Thyroid gland (tissue), 4 donors: ENCODE data around the gene DOCK3. TPM values are rescaled to one million over a fixed set of nuclear protein-coding genes. Genes with fewer than 3 reads are reported as not detected.

Experiments
- DNase-seq, 2 donors: peaks; one replicate each; pipeline ENCODE4 v3.0.0-alpha.2; 2019
- H3K27ac ChIP-seq, 3 donors: fragments of 200-600 bp; sonication (generic); 1 replicate in 2 of 3; 2 replicates in 1 of 3; pipeline ENCODE4 v1.5.1; 2016 to 2019; ENCODE audit warnings: mild to moderate bottlenecking in 1 of 3, moderate library complexity in 1 of 3
- H3K27me3 ChIP-seq: fragments of 200-600 bp; sonication (generic); one replicate; pipeline ENCODE4 v1.5.1; 2019
- H3K36me3 ChIP-seq, 2 donors: fragments of 200-600 bp; sonication (generic); one replicate each; pipeline ENCODE4 v1.5.1; 2016 to 2019
- H3K4me1 ChIP-seq, 2 donors: fragments of 200-600 bp; sonication (generic); one replicate each; pipeline ENCODE4 v1.5.1; 2017 to 2019
- H3K4me3 ChIP-seq, 3 donors: fragments of 200-600 bp; sonication (generic); replicated peaks in 1 of 3; 1 replicate in 2 of 3; 2 replicates in 1 of 3; pipeline ENCODE4 v1.5.1; 2016; ENCODE audit warnings: mild to moderate bottlenecking in 1 of 3
- H3K9me3 ChIP-seq: fragments of 200-600 bp; sonication (generic); one replicate; pipeline ENCODE4 v1.5.1; 2017
- POLR2A ChIP-seq, 2 donors: fragments of 450-650 bp; IDR thresholded peaks; one replicate each; pipeline ENCODE4 v1.6.1; 2017; ENCODE audit warnings: antibody characterized with exemption in 2 of 2, mild to moderate bottlenecking in 2 of 2, moderate library complexity in 1 of 2
- WGBS, 2 donors: methylation state at CpG; one replicate each; pipeline ENCODE4 v1.1.5; 2017; 5-methylcytosine and 5-hydroxymethylcytosine counted together
- intact Hi-C: fragments of 100-400 bp; cut with DNase I; formaldehyde crosslinking; loops from one replicate; pipeline ENCODE4 v1.15.1; 2023
- total RNA-seq, 4 donors: library from RNA; depleted of rRNA; stranded (reverse); fragments of >200 nt; gene quantifications; one replicate each; pipeline ENCODE4 v1.2.3, GENCODE V29; 2016
- TF ChIP-seq, protein P1 (sequence below), 6 experiments: fragments of 200-600 bp in 3 of 6; fragments of 450-650 bp in 3 of 6; sonication (generic) in 3 of 6; IDR thresholded peaks; one replicate each; pipeline ENCODE4 v1.5.1; 2016 to 2019; ENCODE audit warnings: antibody characterized with exemption in 6 of 6, mild to moderate bottlenecking in 2 of 6, inconsistent platforms in 1 of 6, moderate library complexity in 1 of 6

The DOCK3 gene
- total RNA-seq, 4 donors from 2014 or later: 15.7 to 54.2 (median 21.1) TPM

DNA sequence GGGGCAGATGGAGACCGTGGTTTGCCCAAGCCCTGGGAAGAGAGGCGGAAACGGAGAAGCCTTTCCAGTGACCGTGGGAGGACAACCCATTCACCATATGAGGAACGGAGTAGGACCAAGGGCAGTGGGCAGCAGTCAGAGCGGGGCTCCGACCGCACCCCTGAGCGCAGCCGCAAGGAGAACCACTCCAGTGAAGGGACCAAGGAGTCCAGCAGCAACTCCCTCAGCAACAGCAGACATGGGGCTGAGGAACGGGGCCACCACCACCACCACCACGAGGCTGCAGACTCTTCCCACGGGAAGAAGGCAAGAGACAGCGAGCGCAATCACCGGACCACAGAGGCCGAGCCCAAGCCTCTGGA is 718.4 kb downstream of the DOCK3 start:
- peaks cover 42 to 55% of the 10 kb centered on the region in 2 donors for H3K36me3 ChIP-seq

DNA sequence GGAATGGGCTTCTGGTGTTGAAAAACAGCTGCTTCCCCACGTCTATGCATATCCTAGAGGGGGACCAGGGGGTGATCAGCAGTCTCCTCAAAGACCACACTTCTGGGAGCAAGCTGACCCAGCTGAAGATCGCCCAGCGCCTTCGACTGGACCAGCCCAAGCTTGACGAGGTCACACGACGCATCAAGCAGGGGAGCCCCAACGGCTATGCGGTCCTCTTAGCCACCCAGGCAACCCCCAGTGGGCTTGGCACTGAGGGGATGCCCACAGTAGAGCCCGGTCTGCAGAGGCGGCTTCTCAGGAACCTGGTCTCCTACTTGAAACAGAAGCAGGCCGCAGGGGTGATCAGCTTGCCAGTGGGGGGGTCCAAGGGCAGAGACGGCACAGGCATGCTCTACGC is 718.8 kb downstream of the DOCK3 start:
- Histone ChIP-seq H3K4me1 (peaks cover 29 to 62% of the 10 kb centered on the region in 2 donors), H3K36me3 (peaks cover 46 to 51% of the 10 kb centered on the region in 2 donors), H3K27ac (no peak overlapping the region), H3K27me3 (no peaks in the 10 kb centered on the region), H3K4me3 (no peak overlapping the region), H3K9me3 (no peaks in the 10 kb centered on the region)
- intact Hi-C loops: loop anchor here (5.0 kb wide), 2 partner anchors 104 to 279 kb away; partner anchors contain the start of gene TEX264
- WGBS, 2 donors: 94 to 97% methylated on average over 13 to 14 of the region's 14 CpGs
- TF ChIP-seq, protein P1, sequence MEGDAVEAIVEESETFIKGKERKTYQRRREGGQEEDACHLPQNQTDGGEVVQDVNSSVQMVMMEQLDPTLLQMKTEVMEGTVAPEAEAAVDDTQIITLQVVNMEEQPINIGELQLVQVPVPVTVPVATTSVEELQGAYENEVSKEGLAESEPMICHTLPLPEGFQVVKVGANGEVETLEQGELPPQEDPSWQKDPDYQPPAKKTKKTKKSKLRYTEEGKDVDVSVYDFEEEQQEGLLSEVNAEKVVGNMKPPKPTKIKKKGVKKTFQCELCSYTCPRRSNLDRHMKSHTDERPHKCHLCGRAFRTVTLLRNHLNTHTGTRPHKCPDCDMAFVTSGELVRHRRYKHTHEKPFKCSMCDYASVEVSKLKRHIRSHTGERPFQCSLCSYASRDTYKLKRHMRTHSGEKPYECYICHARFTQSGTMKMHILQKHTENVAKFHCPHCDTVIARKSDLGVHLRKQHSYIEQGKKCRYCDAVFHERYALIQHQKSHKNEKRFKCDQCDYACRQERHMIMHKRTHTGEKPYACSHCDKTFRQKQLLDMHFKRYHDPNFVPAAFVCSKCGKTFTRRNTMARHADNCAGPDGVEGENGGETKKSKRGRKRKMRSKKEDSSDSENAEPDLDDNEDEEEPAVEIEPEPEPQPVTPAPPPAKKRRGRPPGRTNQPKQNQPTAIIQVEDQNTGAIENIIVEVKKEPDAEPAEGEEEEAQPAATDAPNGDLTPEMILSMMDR (IDR thresholded peaks at IDR 0.05): no peak
- TF ChIP-seq POLR2A (IDR thresholded peaks at IDR 0.05): no peak
- no peak for DNase-seq

More for the DNA sequence above, 718.4 kb downstream of the DOCK3 start:
- Histone ChIP-seq H3K4me3 (no peak overlapping the region), H3K9me3 (no peaks in the 10 kb centered on the region), H3K27ac (no peak overlapping the region), H3K4me1 (peaks cover 31 to 67% of the 10 kb centered on the region in 2 donors), H3K27me3 (no peaks in the 10 kb centered on the region)
- 94 to 97% methylated on average over 17 of the region's 17 CpGs for WGBS, 2 donors
- no peak for DNase-seq
- intact Hi-C loops: loop anchor here (5.0 kb wide), 2 partner anchors 104 to 279 kb away; partner anchors contain the start of gene TEX264
- TF ChIP-seq, protein P1 (IDR thresholded peaks at IDR 0.05): no peak
- TF ChIP-seq POLR2A (IDR thresholded peaks at IDR 0.05): no peak

DNA sequence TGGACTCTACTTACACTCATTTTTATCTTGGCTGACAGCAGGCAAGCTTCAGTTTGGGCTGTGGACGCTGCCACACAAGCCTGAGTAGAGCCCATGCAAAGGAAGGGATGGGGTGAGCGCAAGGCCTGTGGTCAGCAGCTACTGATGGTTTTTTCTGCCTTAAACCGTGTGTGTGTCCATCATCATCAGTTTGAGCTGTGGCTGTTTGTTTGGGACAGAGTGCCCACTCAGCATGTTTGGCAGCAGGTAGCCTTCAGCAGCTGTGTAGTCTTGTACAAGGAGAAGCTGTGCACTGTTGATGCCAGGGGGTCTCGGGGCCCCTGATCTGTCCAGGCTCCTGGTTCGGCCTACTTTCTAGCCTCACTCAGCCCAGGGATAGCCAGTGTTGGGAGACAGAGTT is 719.8 kb downstream of the DOCK3 start:
- Histone ChIP-seq H3K36me3 (peaks cover 43 to 44% of the 10 kb centered on the region in 2 donors), H3K4me1 (peaks cover 22 to 53% of the 10 kb centered on the region in 2 donors), H3K27me3 (no peaks in the 10 kb centered on the region), H3K4me3 (no peak overlapping the region), H3K9me3 (no peaks in the 10 kb centered on the region), H3K27ac (no peak overlapping the region)
- DNase-seq: no peak
- intact Hi-C loops: loop anchor here (5.0 kb wide), 2 partner anchors 103 to 278 kb away; partner anchors contain the start of gene TEX264
- WGBS, 2 donors: 82 to 89% methylated on average over 3 to 5 of the region's 5 CpGs
- TF ChIP-seq POLR2A (IDR thresholded peaks at IDR 0.05): no peak
- TF ChIP-seq, protein P1 (IDR thresholded peaks at IDR 0.05): no peak

DNA sequence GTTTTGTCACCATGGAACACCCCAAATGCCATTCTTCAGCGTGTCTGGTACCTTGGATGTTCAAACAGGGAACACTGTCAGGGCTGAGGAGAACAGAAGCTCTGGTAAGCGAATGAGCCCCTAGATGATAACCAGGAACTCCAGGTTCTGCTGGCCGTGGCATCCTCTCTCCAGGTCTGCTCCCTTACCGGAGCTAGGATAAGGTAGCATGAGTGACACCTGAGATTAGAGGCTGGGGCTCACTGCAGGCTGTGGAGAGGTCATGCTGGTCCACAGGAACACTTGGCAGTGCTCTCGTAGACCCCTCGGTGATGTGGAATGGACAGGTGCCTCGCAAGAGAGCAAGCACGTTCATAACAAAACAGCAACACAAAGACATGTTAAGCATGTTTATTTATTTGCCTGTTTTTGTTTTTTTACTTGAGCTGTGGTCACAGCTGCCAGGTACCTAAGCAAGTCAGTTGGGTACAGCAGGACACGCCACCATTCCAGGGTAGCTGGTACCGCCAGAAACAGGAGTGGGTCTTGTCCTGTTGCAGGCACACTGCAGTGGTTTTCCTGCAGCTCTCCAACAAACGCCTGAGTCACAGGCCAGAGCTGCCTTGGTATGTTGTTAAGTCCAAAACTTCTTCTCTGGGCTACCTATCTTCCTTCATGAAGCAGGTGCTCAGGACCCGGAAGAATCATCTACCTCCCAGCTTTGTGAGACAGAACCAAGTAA is 720.9 kb downstream of the DOCK3 start:
- TF ChIP-seq POLR2A (IDR thresholded peaks at IDR 0.05): no peak
- TF ChIP-seq, protein P1 (IDR thresholded peaks at IDR 0.05): no peak
- H3K4me3 ChIP-seq: no peak overlapping the region
- intact Hi-C loops: no loop called here
- no peak for DNase-seq
- no peaks in the 10 kb centered on the region for H3K27me3 ChIP-seq
- WGBS, 2 donors: 77 to 80% methylated on average over 12 of the region's 12 CpGs
- H3K4me1 ChIP-seq: peaks cover 11 to 41% of the 10 kb centered on the region in 2 donors
- no peaks in the 10 kb centered on the region for H3K9me3 ChIP-seq
- no peak overlapping the region for H3K27ac ChIP-seq
- peaks cover 36 to 38% of the 10 kb centered on the region in 2 donors for H3K36me3 ChIP-seq

DNA sequence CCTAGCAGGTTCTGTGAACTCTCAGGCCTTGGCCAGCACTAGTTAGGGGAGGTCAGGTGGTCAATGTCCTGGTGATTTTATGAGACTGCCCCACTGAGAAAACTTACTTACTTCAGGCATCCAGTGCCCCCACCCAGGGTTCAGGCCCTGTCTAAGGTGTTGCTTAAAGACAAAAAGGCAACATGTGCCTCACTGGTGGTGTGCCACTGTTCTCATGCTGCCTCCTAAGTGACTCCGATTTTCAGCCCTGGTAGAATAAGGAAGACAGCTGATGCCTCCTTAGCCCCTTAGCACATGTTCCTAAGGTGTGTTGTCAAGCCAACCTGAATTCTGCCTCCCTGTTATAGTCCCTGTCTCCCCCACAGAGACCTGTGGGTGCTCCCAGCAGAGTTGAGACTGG is 721.7 kb downstream of the DOCK3 start:
- Histone ChIP-seq H3K27ac (no peak overlapping the region), H3K4me1 (peaks cover 9 to 40% of the 10 kb centered on the region in 2 donors), H3K27me3 (no peaks in the 10 kb centered on the region), H3K9me3 (no peaks in the 10 kb centered on the region), H3K36me3 (peaks cover 36 to 38% of the 10 kb centered on the region in 2 donors), H3K4me3 (no peak overlapping the region)
- TF ChIP-seq, protein P1 (IDR thresholded peaks at IDR 0.05): no peak
- TF ChIP-seq POLR2A (IDR thresholded peaks at IDR 0.05): no peak
- 80 to 88% methylated on average over 1 of the region's 1 CpG for WGBS, 2 donors
- DNase-seq: no peak
- intact Hi-C loops: no loop called here
